K562 (cell line): ENCODE measurements around the gene NRARP. TPM values are rescaled to one million over a fixed set of nuclear protein-coding genes. Genes with fewer than 3 reads are reported as not detected.
A peak's percentile ranks its signal among the peaks of the same experiment; 100 is the strongest.

ENCODE experiments used
- BHLHE40 ChIP-seq: IDR thresholded peaks from 2 replicates; pipeline ENCODE4 v1.6.1; 2011; ENCODE audit warnings: low read length, improper control_type of control experiment
- CBX5 ChIP-seq: IDR thresholded peaks from 2 replicates; pipeline ENCODE4 v1.6.1; 2014; ENCODE audit warnings: low read depth, borderline replicate concordance
- COPS2 ChIP-seq: fragments of 450-650 bp; conservative IDR thresholded peaks from 2 replicates; pipeline ENCODE4 v1.6.1; 2016; ENCODE audit warnings: mild to moderate bottlenecking, moderate library complexity
- ETV5 ChIP-seq: sonication (generic); formaldehyde crosslinking; IDR thresholded peaks from 2 replicates; pipeline ENCODE4 v1.4.0; 2020; ENCODE audit warnings: low read depth, mild to moderate bottlenecking, missing genetic modification reagents
- HCFC1 ChIP-seq: IDR thresholded peaks from 2 replicates; pipeline ENCODE4 v1.6.1; 2012; ENCODE audit warnings: low read depth, low read length, improper control_type of control experiment
- LEF1 ChIP-seq: fragments of 450-650 bp; IDR thresholded peaks from 2 replicates; pipeline ENCODE4 v1.6.1; 2016; ENCODE audit warnings: mild to moderate bottlenecking
- MBD2 ChIP-seq: sonication (generic); IDR thresholded peaks from 2 replicates; pipeline ENCODE4 v1.6.1; 2016; ENCODE audit warnings: low read depth, borderline replicate concordance
- MCM3 ChIP-seq: fragments of 450-650 bp; IDR thresholded peaks from 2 replicates; pipeline ENCODE4 v1.6.1; 2016
- NR4A1 ChIP-seq, 2 experiments: fragments of 250-450 bp in 1 of 2; fragments of 450-650 bp in 1 of 2; sonication (Bioruptor Pico) in 1 of 2; IDR thresholded peaks; 2 replicates each; pipeline versions ENCODE4 v1.4.0 to v1.6.1; 2016 to 2020; ENCODE audit warnings: mild to moderate bottlenecking in 2 of 2, missing compliant biosample characterization in 1 of 2, missing genetic modification characterization in 1 of 2, moderate library complexity in 1 of 2
- PHTF2 ChIP-seq: fragments of 250-450 bp; sonication (Bioruptor Pico); IDR thresholded peaks from 2 replicates; pipeline ENCODE4 v1.5.0; 2021; ENCODE audit warnings: mild to moderate bottlenecking
- POLR3G ChIP-seq: IDR thresholded peaks from 2 replicates; pipeline ENCODE4 v1.6.1; 2011; ENCODE audit not compliant: insufficient read length, insufficient replicate concordance; ENCODE audit errors: extremely low read depth
- PPARD ChIP-seq: fragments of 250-450 bp; sonication (Bioruptor Pico); IDR thresholded peaks from 2 replicates; pipeline ENCODE4 v1.8.0; 2022; ENCODE audit warnings: inconsistent platforms, mild to moderate bottlenecking, moderate library complexity
- RBM25 ChIP-seq: fragments of 200-400 bp; formaldehyde crosslinking; IDR thresholded peaks from 2 replicates; pipeline ENCODE4 v1.6.1; 2018; ENCODE audit warnings: low read length, low read depth, moderate library complexity; ENCODE audit not compliant: severe bottlenecking
- SMARCA5 ChIP-seq: fragments of 450-650 bp; IDR thresholded peaks from 2 replicates; pipeline ENCODE4 v1.6.1; 2016
- SNRNP70 ChIP-seq: fragments of 200-400 bp; formaldehyde crosslinking; optimal IDR thresholded peaks from 2 replicates; pipeline ENCODE3; 2017; ENCODE audit warnings: low read depth, low read length
- SP1 ChIP-seq: sonication (generic); formaldehyde crosslinking; IDR thresholded peaks from 2 replicates; pipeline ENCODE4 v1.8.1; 2022; ENCODE audit warnings: mild to moderate bottlenecking, missing genetic modification reagents
- SREBF2 ChIP-seq: sonication (generic); formaldehyde crosslinking; IDR thresholded peaks from 2 replicates; pipeline ENCODE4 v1.4.0; 2020; ENCODE audit warnings: mild to moderate bottlenecking, missing genetic modification reagents
- THRAP3 ChIP-seq: fragments of 450-650 bp; IDR thresholded peaks from 2 replicates; pipeline ENCODE4 v1.6.1; 2016; ENCODE audit warnings: mild to moderate bottlenecking, inconsistent platforms, borderline replicate concordance
- WHSC1 ChIP-seq: IDR thresholded peaks from one replicate; pipeline ENCODE4 v1.6.1; 2012; ENCODE audit warnings: low read length, control low read depth, inconsistent platforms
- ZC3H8 ChIP-seq: fragments of 450-650 bp; IDR thresholded peaks from 2 replicates; pipeline ENCODE4 v1.6.1; 2017
- ZFX ChIP-seq: sonication (generic); formaldehyde crosslinking; IDR thresholded peaks from 2 replicates; pipeline ENCODE4 v1.8.0; 2022; ENCODE audit warnings: mild to moderate bottlenecking, missing genetic modification reagents, moderate library complexity
- ZNF174 ChIP-seq: fragments of 250-450 bp; sonication (Bioruptor Pico); IDR thresholded peaks from 2 replicates; pipeline ENCODE4 v1.4.0; 2020; ENCODE audit warnings: mild to moderate bottlenecking
- ZNF23 ChIP-seq: fragments of 250-450 bp; sonication (Bioruptor Pico); IDR thresholded peaks from 2 replicates; pipeline ENCODE4 v1.4.0; 2020; ENCODE audit warnings: mild to moderate bottlenecking
- ZNF239 ChIP-seq: fragments of 250-450 bp; sonication (Bioruptor Pico); IDR thresholded peaks from 2 replicates; pipeline ENCODE4 v1.4.0; 2020; ENCODE audit warnings: mild to moderate bottlenecking
- ZNF384 ChIP-seq: IDR thresholded peaks from 2 replicates; pipeline ENCODE4 v1.6.1; 2012; ENCODE audit warnings: low read depth, low read length, improper control_type of control experiment
- ZNF507 ChIP-seq: conservative IDR thresholded peaks from 2 replicates; pipeline ENCODE4 v1.6.1; 2017; ENCODE audit warnings: missing genetic modification characterization, missing compliant biosample characterization
- polyA plus RNA-seq, 8 experiments: library from polyadenylated mRNA; depleted of rRNA in 4 of 8; stranded (reverse) in 5 of 8; unstranded in 3 of 8; fragments of >200 nt; fragmentation: Nextera tagmentation in 2 of 8; fragmentation: Illumina TruSeq in 1 of 8; extraction: Ambion mirVana in 2 of 8; extraction: Trizol in 1 of 8; gene quantifications; 2 replicates each; pipeline versions ENCODE4 v1.2.1 to v1.2.3, GENCODE V29; 2011 to 2014; ENCODE audit warnings: inconsistent platforms in 1 of 8, missing spikeins in 1 of 8
- total RNA-seq, 7 experiments: library from RNA; depleted of rRNA in 6 of 7; stranded (reverse); fragments of >200 nt in 6 of 7; fragmentation: Illumina TruSeq in 2 of 7; extraction: Trizol in 2 of 7; gene quantifications; 2 replicates each; pipeline versions ENCODE4 v1.2.1 to v1.2.3, GENCODE V29; 2011 to 2021; ENCODE audit warnings: low replicate concordance in 1 of 7
- TF ChIP-seq, protein P1 (sequence below): sonication (generic); formaldehyde crosslinking; IDR thresholded peaks from 2 replicates; pipeline ENCODE4 v1.8.0; 2022; ENCODE audit warnings: mild to moderate bottlenecking, missing genetic modification reagents
- TF ChIP-seq, protein P2 (sequence below): IDR thresholded peaks from 2 replicates; pipeline ENCODE4 v1.6.1; 2012; ENCODE audit warnings: low read depth, low read length, improper control_type of control experiment, borderline replicate concordance
- TF ChIP-seq, protein P3 (sequence below): sonication (generic); formaldehyde crosslinking; IDR thresholded peaks from 2 replicates; pipeline ENCODE4 v1.8.1; 2023; ENCODE audit warnings: mild to moderate bottlenecking, missing genetic modification reagents

NRARP gene
- total and polyA plus RNA-seq, 9 of the 15 experiments (the other 6 are each of a cell fraction or from before 2014, with no cell fraction given): 2.0 to 24.5 (median 7.2) TPM; not detected in 2

DNA sequence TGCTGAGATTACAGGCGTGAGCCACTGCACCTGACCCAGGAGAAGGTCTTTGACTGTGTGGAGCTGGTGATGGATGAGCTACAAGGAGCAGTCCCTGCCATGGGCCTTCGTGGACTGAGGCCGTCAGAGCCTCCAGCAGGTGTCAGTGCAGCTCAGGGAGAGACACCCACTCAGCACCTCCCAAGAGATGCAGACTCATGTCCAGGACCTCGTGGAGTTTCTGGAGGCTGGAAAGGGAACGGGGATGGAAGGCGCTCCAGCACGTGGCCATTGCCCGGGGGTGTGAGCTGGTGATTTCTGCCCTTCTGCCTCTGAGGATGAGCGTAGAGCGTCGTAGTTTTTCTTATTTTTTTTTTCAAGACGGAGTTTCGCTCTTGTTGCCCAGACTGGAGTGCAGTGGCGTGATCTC lies 15.1 kb downstream of the NRARP start (continued):
- TF ChIP-seq SREBF2 (CRISPR knock-in tag) (no peak), THRAP3 (no peak), SMARCA5 (no peak), MBD2 (no peak), PPARD (no peak), POLR3G (no peak), HCFC1 (0 out of 2 replicates have a peak, but pooled peaks have one; percentile 6), ZNF384 (no peak), PHTF2 (no peak), SNRNP70 (no peak), ZNF174 (CRISPR knock-in tag) (no peak), ZFX (CRISPR knock-in tag) (no peak), ZNF507 (tag) (no peak), BHLHE40 (peak; percentile 30; the same call in 1 of the 2 replicates), RBM25 (no peak), SP1 (CRISPR knock-in tag) (peak; percentile 46; the same call in 1 of the 2 replicates), MCM3 (no peak), ZNF239 (no peak), WHSC1 (no peak), CBX5 (no peak), LEF1 (no peak), ETV5 (CRISPR knock-in tag) (0 out of 2 replicates have a peak, but pooled peaks have one; percentile 26), ZC3H8 (no peak), NR4A1 (CRISPR knock-in tag; IDR thresholded peaks at IDR 0.05) (no peak), NR4A1 (tag; IDR thresholded peaks at IDR 0.05) (no peak), COPS2 (no peak), ZNF23 (CRISPR knock-in tag) (no peak)
- TF ChIP-seq, protein P1, sequence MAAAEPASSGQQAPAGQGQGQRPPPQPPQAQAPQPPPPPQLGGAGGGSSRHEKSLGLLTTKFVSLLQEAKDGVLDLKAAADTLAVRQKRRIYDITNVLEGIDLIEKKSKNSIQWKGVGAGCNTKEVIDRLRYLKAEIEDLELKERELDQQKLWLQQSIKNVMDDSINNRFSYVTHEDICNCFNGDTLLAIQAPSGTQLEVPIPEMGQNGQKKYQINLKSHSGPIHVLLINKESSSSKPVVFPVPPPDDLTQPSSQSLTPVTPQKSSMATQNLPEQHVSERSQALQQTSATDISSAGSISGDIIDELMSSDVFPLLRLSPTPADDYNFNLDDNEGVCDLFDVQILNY (CRISPR knock-in tag): no peak
- TF ChIP-seq, protein P2, sequence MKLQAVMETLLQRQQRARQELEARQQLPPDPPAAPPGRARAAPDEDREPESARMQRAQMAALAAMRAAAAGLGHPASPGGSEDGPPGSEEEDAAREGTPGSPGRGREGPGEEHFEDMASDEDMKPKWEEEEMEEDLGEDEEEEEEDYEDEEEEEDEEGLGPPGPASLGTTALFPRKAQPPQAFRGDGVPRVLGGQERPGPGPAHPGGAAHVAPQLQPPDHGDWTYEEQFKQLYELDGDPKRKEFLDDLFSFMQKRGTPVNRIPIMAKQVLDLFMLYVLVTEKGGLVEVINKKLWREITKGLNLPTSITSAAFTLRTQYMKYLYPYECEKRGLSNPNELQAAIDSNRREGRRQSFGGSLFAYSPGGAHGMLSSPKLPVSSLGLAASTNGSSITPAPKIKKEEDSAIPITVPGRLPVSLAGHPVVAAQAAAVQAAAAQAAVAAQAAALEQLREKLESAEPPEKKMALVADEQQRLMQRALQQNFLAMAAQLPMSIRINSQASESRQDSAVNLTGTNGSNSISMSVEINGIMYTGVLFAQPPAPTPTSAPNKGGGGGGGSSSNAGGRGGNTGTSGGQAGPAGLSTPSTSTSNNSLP: no peak
- TF ChIP-seq, protein P3, sequence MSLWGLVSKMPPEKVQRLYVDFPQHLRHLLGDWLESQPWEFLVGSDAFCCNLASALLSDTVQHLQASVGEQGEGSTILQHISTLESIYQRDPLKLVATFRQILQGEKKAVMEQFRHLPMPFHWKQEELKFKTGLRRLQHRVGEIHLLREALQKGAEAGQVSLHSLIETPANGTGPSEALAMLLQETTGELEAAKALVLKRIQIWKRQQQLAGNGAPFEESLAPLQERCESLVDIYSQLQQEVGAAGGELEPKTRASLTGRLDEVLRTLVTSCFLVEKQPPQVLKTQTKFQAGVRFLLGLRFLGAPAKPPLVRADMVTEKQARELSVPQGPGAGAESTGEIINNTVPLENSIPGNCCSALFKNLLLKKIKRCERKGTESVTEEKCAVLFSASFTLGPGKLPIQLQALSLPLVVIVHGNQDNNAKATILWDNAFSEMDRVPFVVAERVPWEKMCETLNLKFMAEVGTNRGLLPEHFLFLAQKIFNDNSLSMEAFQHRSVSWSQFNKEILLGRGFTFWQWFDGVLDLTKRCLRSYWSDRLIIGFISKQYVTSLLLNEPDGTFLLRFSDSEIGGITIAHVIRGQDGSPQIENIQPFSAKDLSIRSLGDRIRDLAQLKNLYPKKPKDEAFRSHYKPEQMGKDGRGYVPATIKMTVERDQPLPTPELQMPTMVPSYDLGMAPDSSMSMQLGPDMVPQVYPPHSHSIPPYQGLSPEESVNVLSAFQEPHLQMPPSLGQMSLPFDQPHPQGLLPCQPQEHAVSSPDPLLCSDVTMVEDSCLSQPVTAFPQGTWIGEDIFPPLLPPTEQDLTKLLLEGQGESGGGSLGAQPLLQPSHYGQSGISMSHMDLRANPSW (CRISPR knock-in tag): no peak
